Measurements from ENCODE around the gene PLEKHA8.

DNA sequence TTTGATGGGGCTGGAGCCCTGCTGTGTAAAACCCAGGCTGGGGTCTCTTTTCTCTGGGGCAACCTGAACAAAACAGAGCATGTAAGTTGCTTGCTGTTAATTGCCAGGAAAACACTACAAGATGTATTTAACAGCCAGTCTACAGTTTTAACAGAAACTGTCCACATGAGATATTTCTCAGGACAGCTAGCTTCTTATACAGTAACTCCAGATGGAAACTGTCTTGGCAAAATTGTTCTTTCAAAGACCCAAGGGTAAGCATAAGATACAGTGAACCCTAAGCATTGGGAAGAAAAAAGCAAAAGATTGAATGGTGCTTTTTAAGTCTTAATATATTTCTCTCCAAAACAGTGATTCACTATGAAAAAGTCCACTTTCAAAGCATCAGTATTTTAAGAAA lies 9.8 kb upstream of the PLEKHA8 start:
- no peak for TF ChIP-seq BHLHE40 (IDR thresholded peaks at IDR 0.05; ENCODE audit: borderline replicate concordance)
- TF ChIP-seq TARDBP (IDR thresholded peaks at IDR 0.05) = no peak
- no peak for TF ChIP-seq SP1 (IDR thresholded peaks at IDR 0.05)
- no peak for TF ChIP-seq FOXM1 (IDR thresholded peaks at IDR 0.05; ENCODE audit: borderline replicate concordance)
- TF ChIP-seq NFRKB (IDR thresholded peaks at IDR 0.05) = no peak
- no peak for TF ChIP-seq FOXA1 (IDR thresholded peaks at IDR 0.05)
